ENCODE results near the gene DBP. TPM values are rescaled to one million over a fixed set of nuclear protein-coding genes. Genes with fewer than 3 reads are reported as not detected.

DBP gene
- total and polyA plus RNA-seq, 10 of the 15 experiments (the other 5 are each of a cell fraction or from before 2014, with no cell fraction given), result 2.0 to 10.6 (median 6.9) TPM

DNA sequence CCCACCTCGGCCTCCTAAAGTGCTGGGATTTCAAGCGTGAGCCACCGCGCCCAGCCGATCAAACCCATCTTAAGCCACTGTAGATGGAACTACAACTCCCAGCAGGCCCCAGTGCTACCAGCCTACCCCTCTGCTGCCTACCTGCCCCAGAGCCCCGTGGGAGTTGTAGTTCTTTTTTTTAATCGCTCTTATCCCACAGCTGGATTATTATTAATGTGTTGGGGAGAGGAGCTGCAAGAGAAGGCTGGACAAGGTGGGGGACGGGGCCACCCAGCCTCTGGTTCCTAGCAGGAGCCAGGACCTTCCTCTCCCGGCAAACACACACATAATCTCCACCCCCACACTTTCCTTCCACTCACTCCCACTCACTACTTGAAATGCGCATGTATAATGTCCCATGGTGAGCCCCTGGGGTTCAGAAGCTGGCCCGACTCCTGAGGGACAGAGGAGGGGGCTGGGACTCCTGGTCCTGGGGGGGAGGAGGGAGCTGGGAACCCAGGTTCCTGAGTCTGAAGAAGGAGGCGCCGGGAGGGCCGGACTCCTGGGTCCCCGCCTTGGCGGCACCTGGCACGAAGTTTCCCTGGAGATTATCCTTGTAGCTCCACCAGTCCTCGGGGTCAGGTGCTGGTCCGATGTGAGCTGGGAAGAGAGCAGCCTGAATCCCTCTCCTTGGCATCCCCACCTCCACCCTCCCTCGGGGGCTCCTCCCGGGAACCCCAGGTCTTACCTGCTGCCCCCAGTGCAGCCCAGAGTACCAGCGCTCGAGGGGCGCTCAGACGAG, 7.8 kb upstream of the DBP start (continued):
- no peak for TF ChIP-seq ZNF274 (IDR thresholded peaks at IDR 0.05; ENCODE audit: insufficient read depth, insufficient read length)
- TF ChIP-seq YY1 (IDR thresholded peaks at IDR 0.05; ENCODE audit: low read depth, low read length), result peak; percentile 73; the same call in 1 of the 2 replicates
- TF ChIP-seq SMAD5 (IDR thresholded peaks at IDR 0.05; ENCODE audit: low read depth), result no peak
- no peak for TF ChIP-seq HDAC2 (IDR thresholded peaks at IDR 0.05)
- peak; percentile 84 for TF ChIP-seq SREBF1 (IDR thresholded peaks at IDR 0.05; ENCODE audit: low read length)
- TF ChIP-seq GABPA (IDR thresholded peaks at IDR 0.05; ENCODE audit: low read depth), result no peak; the same call in 1 of the 2 replicates
- TF ChIP-seq BCL11A (IDR thresholded peaks at IDR 0.05; ENCODE audit: low read depth, low read length), result no peak
- TF ChIP-seq LARP7 (IDR thresholded peaks at IDR 0.05), result no peak
- TF ChIP-seq TCF3 (IDR thresholded peaks at IDR 0.05; ENCODE audit: borderline replicate concordance, insufficient read depth, low read depth, low read length), result no peak
- no peak for TF ChIP-seq USF2 (IDR thresholded peaks at IDR 0.05; ENCODE audit: borderline replicate concordance, low read depth, low read length)
- TF ChIP-seq CREM (IDR thresholded peaks at IDR 0.05; ENCODE audit: low read depth), result peak; percentile 79; the same call in 1 of the 2 replicates
- no peak for TF ChIP-seq JUND (IDR thresholded peaks at IDR 0.05; ENCODE audit: low read depth, low read length)
- TF ChIP-seq SREBF2 (IDR thresholded peaks at IDR 0.05; ENCODE audit: low read length), result 0 out of 2 replicates have a peak, but pooled peaks have one; percentile 27
- no peak for TF ChIP-seq ZBTB33 (IDR thresholded peaks at IDR 0.05)
- no peak for TF ChIP-seq BHLHE40 (IDR thresholded peaks at IDR 0.05; ENCODE audit: borderline replicate concordance in 1 of 2, low read depth in 2 of 2, low read length in 1 of 2)
- no peak for TF ChIP-seq SMC3 (IDR thresholded peaks at IDR 0.05; ENCODE audit: borderline replicate concordance, low read length)
- TF ChIP-seq SIX5 (IDR thresholded peaks at IDR 0.05; ENCODE audit: low read depth, low read length, severe bottlenecking), result peak; percentile 99
- TF ChIP-seq TARDBP (IDR thresholded peaks at IDR 0.05; ENCODE audit: borderline replicate concordance), result peak; percentile 95
- TF ChIP-seq POU2F2 (IDR thresholded peaks at IDR 0.05; ENCODE audit: borderline replicate concordance, low read depth, low read length), result no peak
- TF ChIP-seq EGR1 (IDR thresholded peaks at IDR 0.05; ENCODE audit: borderline replicate concordance in 1 of 2, low read depth in 2 of 2, low read length in 2 of 2), result peak in 1 of 2 experiments; percentile 74; a peak in 2 of 3 replicates
- TF ChIP-seq CREB1 (IDR thresholded peaks at IDR 0.05; ENCODE audit: low read depth), result peak; percentile 67
- TF ChIP-seq, protein P1, sequence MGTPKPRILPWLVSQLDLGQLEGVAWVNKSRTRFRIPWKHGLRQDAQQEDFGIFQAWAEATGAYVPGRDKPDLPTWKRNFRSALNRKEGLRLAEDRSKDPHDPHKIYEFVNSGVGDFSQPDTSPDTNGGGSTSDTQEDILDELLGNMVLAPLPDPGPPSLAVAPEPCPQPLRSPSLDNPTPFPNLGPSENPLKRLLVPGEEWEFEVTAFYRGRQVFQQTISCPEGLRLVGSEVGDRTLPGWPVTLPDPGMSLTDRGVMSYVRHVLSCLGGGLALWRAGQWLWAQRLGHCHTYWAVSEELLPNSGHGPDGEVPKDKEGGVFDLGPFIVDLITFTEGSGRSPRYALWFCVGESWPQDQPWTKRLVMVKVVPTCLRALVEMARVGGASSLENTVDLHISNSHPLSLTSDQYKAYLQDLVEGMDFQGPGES (IDR thresholded peaks at IDR 0.05), result no peak
- no peak for TF ChIP-seq ASH2L (IDR thresholded peaks at IDR 0.05; ENCODE audit: borderline replicate concordance, low read depth)
- TF ChIP-seq KLF5 (IDR thresholded peaks at IDR 0.05; ENCODE audit: partially characterized antibody), result no peak
